HG02678 (cell line): ENCODE data around the gene MARK1.

Experiments used
- ATAC-seq: cut with Tn5 transposase; IDR thresholded peaks from one replicate; pipeline ENCODE4 v1.9.1; 2021; ENCODE audit warnings: mild to moderate bottlenecking, moderate library complexity; ENCODE audit not compliant: unreplicated experiment

Gene MARK1

GRCh38 chr1:220708936-220709801 lies 181.2 kb downstream of the MARK1 start:
- no peak for ATAC-seq

DNA sequence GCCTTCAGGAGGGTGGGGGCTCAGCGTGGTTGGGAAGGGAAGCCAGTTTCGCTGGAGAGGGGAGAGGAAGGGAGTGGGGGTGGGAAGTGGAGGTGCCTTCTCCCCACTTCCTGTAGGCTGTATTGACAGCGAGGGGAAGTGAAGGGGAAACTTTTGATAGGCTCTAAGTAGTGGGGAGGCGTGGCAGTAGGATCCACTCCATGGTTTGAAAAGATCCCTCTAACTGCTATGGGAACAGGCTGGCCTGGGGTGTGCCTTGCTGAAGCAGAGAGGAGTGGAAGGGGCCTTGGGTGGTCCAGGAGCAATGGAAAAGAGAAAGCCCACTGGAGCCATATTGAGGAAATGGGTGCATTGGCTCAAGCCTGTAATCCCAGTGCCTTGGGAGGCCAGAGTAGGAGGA lies 182.4 kb downstream of the MARK1 start:
- ATAC-seq, result no peak

DNA sequence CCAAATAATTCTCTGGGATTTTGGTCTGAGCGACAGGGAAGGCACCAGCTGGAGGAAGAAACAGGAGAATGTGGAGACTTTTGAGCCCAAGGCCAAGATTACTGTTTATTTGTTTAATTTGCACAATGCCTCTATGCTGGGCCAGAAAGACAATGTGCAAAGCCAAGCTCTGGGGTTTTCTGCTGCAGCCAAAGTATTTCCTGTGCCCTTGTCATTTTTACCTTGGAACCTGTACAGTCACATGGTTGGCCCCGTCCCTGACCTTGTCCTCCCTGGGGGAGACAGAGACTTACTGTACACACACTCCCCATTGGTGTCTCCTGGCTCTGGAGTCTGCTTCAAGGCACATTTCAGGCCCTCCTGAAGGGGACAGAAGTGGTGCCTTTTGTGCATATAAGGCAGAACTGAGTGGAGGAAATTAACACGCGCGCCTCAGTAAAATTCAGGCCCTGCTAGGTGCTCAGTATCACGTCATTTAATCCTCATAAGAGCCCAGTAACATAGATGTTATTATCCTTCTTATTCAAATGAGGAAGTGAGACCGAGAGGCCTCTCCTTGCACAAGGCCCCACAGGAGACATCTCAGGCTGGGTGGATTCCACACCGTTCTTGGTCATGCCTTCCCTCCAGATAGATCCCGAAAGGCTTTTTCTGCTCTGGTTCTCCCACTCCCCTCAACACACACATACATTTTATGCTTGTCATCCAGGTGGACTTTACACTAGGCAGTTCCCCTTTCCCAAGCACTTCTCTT lies 183.3 kb downstream of the MARK1 start:
- ATAC-seq, result peak; percentile 67
